GM20000 (cell line): ENCODE measurements around the gene VWCE.
"Not testable (repeated sequence)": the region's sequence is repeated elsewhere in the genome, so short reads cannot be mapped to it uniquely, and the experiment has no call there.

Experiments
- DNase-seq: peaks from one replicate; pipeline ENCODE4 v3.0.0; 2012; ENCODE audit warnings: low spot score
- TF ChIP-seq, protein P1 (sequence below): IDR thresholded peaks from 2 replicates; pipeline ENCODE4 v1.5.1; 2012; ENCODE audit warnings: mild to moderate bottlenecking, control low read depth; ENCODE audit errors: extremely low read depth, missing control alignments

VWCE gene

GRCh38 chr11:61264371-61264770, 30.7 kb downstream of the VWCE start:
- no peak for DNase-seq
- TF ChIP-seq, protein P1, sequence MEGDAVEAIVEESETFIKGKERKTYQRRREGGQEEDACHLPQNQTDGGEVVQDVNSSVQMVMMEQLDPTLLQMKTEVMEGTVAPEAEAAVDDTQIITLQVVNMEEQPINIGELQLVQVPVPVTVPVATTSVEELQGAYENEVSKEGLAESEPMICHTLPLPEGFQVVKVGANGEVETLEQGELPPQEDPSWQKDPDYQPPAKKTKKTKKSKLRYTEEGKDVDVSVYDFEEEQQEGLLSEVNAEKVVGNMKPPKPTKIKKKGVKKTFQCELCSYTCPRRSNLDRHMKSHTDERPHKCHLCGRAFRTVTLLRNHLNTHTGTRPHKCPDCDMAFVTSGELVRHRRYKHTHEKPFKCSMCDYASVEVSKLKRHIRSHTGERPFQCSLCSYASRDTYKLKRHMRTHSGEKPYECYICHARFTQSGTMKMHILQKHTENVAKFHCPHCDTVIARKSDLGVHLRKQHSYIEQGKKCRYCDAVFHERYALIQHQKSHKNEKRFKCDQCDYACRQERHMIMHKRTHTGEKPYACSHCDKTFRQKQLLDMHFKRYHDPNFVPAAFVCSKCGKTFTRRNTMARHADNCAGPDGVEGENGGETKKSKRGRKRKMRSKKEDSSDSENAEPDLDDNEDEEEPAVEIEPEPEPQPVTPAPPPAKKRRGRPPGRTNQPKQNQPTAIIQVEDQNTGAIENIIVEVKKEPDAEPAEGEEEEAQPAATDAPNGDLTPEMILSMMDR = no peak

- TF ChIP-seq, protein P1 = no peak
- no peak for DNase-seq
Measured at GRCh38 chr11:61259363-61259762, 35.8 kb downstream of the VWCE start.

GRCh38 chr11:61258546-61258945, 36.6 kb downstream of the VWCE start:
- no peak for DNase-seq
- TF ChIP-seq, protein P1 = no peak

DNA sequence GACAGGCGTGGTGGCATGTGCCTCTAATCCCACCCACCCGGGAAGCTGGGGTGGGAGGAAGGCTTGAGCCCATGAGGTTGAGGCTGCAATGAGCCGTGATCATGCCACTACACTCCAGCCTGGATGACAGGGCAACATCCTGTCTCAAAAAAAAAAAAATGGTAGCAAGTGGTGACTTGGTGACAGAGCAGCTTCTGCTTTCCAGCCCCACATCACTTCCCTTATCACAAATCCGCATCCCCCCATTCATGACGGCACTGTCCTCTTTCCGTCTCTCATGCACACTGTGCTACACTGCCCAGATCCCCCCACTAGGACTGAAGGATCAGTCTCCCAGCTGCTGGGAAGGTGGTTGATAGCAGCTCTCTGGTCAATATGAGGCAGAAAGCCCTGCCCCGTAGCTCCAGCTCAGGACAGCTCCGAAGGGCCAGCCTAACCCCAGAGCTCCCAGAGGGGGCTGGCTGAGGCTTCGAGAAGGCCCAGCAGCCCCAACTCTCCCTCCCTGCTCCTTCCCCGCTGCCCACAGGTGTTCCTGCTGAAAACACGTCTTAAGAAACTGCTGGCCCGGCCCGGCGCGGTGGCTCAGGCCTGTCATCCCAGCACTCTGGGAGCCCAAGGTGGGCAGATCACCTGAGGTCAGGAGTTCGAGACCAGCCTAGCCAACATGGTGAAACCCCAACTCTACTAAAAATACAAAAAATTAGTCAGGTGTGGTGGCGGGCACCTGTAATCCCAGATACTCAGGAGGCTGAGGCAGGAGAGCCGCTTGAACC, 38.2 kb downstream of the VWCE start:
- TF ChIP-seq, protein P1 = no peak

GRCh38 chr11:61254403-61255025, 40.6 kb downstream of the VWCE start:
- TF ChIP-seq, protein P1 = peak; percentile 94
- peak; percentile 87 for DNase-seq

More for the DNA sequence above, 38.2 kb downstream of the VWCE start:
- DNase-seq = no peak

DNA sequence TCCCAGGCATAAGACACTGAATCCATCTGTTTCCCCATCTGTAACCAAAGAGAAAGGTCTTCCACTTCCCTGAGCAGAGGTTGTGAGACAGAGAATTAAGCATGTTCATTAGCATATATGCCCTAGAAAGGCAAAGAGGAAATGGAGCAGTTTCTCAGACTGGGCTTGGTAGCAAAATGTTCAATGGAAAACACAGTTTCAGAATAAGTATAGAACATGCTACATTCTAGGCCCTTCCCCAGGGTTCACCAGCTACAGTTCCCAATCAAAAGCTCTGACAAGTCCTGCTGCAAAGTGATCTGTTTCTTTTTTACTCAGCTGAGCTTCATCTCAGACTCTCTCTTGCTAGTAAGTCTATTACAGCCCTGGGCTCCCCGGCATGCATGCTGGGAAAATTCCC, 42.8 kb downstream of the VWCE start:
- DNase-seq = not testable (repeated sequence)

- DNase-seq = not testable (repeated sequence)
Measured at GRCh38 chr11:61250796-61251765, 44.0 kb downstream of the VWCE start.

DNA sequence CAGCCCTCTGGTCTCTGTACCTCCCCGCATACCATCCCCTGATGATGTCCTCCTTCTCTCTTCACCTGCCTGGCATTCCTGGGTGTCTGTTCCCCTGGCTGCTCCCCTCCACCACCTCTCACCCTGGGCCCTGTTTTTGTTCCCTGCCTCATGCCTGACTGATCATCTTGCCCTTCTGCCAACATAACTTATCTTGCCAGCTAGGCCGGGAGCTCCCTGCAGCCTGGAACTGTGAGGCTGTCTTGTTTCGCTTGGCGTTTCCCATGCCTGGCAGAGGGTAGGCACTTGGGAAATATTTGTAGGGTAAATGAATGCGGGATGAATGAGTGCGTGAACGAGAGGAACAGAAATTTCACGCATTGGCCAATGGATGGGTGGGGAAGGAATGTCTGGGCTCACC, 45.9 kb downstream of the VWCE start:
- DNase-seq = not testable (repeated sequence)

- not testable (repeated sequence) for DNase-seq
Measured at GRCh38 chr11:61248071-61248470, 47.0 kb downstream of the VWCE start.

DNA sequence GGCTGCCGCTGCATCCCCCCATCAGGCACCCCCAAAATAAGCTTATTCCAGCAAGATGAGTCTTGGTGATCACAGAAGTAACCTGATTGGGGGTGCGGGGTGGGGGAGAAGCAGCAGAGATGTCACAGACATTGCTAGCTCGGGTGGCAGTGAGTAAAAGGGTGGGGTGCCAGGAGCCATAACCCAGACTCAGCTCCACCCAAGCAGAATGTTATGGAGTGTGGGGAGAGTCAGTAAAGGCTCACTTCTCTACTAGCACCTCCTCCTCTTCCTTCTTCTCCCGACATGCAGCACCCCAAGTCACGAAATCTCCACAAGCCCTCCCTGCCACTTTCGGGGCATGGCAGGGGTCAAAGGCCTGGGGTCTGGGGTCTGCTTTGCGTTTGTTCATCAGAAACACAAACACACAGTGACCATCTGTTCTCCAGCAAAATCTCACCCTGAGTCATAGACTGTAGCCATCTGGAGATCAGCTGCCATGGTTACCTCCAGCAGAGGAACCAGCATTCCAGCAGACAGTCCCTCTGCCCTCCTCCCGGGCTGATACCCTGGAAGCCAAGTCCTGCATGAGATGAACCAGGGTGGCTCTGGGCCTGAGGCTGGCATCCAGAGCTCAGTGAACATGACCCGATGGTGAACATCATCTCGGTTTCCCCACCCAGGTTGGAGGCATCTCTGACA, 49.7 kb downstream of the VWCE start:
- not testable (repeated sequence) for DNase-seq

DNA sequence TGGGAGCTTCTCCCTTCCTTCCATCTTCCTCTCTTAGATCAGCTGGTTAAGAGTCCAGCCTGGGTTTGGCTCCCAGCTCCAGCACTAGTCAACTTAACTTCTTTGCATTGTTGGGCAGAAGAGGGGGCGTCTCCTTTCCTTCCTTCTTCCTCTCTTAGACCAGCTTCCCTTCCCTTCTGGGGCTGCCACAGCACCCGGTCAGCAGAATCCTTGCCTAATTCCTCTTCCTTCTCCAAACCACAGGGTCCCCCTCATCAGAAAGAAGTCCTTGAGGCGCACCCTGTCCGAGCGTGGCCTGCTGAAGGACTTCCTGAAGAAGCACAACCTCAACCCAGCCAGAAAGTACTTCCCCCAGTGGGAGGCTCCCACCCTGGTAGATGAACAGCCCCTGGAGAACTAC, 53.6 kb downstream of the VWCE start:
- DNase-seq = not testable (repeated sequence)

DNA sequence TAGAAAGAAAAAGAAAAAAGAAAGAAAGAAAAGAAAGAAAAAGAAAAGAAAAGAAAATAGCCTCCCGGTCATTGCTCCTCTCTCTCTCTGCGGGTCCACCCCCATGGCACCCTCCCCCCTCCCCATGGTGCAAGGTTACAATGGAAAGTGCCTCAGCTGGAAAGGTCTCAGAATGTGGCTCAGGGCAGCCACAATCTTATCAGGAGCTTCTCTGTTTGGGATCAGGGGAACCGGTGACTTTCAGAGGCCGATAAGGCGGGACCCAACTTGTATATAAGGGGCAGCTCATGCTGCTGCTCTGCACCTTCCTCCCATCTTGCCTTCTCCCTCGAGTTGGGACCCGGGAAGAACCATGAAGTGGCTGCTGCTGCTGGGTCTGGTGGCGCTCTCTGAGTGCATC, 54.2 kb downstream of the VWCE start, which contains the start of gene PGA5:
TSS of gene PGA5 (plus strand) at position 301 of the 400 bp plus-strand sequence. CDS start at position 353, 52 bp downstream.
- DNase-seq = not testable (repeated sequence)

- DNase-seq = not testable (repeated sequence)
Measured at GRCh38 chr11:61240288-61240687, 54.8 kb downstream of the VWCE start.
